Measurements from ENCODE around the gene ADGRL3. TPM values are rescaled to one million over a fixed set of nuclear protein-coding genes. Genes with fewer than 3 reads are reported as not detected.
"Not testable (repeated sequence)": the region's sequence is repeated elsewhere in the genome, so short reads cannot be mapped to it uniquely, and the experiment has no call there.

The ADGRL3 gene
- polyA plus RNA-seq, 2 donors, result 0.12 to 0.20 TPM

DNA sequence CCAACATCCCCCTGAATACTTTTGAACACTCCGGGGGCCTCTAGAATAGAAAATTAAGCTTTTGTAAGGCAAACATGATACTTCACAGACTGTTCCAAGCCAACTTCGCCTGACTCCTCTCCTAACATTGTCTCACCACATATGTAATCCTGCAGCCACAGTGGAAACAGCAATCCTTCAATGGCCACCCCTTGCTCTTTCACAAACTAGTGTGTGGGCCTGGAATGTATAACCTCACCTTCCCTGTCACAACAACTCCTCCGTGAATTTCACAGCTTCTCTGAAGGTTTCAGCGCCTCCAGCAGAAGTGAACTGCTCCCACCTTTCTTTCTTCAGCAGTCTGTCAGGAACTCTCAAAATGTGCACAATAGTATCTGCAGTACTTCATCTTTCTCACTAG, 185.1 kb downstream of the ADGRL3 start:
- Histone ChIP-seq H3K36me3 (ENCODE audit: control insufficient read depth in 2 of 2, insufficient read depth in 2 of 2, low read length in 1 of 2) (no peaks in the 10 kb centered on the region), H3K9me3 (ENCODE audit: control insufficient read depth in 2 of 2, insufficient read depth in 1 of 2, low read depth in 1 of 2, low read length in 1 of 2) (no peaks in the 10 kb centered on the region), H3K27me3 (ENCODE audit: control insufficient read depth in 1 of 2, insufficient read depth in 2 of 2, low read length in 2 of 2) (no peaks in the 10 kb centered on the region), H3K4me1 (ENCODE audit: control insufficient read depth in 2 of 2, insufficient read depth in 2 of 2, low read length in 1 of 2) (no peaks in the 10 kb centered on the region), H3K4me3 (ENCODE audit: low read depth in 1 of 2, low read length in 2 of 2) (no peak overlapping the region), H3K27ac (ENCODE audit: low read depth in 2 of 2, low read length in 1 of 2) (no peak overlapping the region)
- 85 to 87% methylated on average over 4 of the region's 4 CpGs for WGBS, 2 donors

- not testable (repeated sequence) for H3K27me3 ChIP-seq (ENCODE audit: control insufficient read depth in 1 of 2, insufficient read depth in 2 of 2, low read length in 2 of 2); H3K4me1 ChIP-seq (ENCODE audit: control insufficient read depth in 2 of 2, insufficient read depth in 2 of 2, low read length in 1 of 2); H3K36me3 ChIP-seq (ENCODE audit: control insufficient read depth in 2 of 2, insufficient read depth in 2 of 2, low read length in 1 of 2); H3K27ac ChIP-seq (ENCODE audit: low read depth in 2 of 2, low read length in 1 of 2); H3K9me3 ChIP-seq (ENCODE audit: control insufficient read depth in 2 of 2, insufficient read depth in 1 of 2, low read depth in 1 of 2, low read length in 1 of 2); H3K4me3 ChIP-seq (ENCODE audit: low read depth in 1 of 2, low read length in 2 of 2)
- 85 to 88% methylated on average over 7 of the region's 7 CpGs for WGBS, 2 donors
Measured at GRCh38 chr4:61387372-61387771, 187.2 kb downstream of the ADGRL3 start.

GRCh38 chr4:61389640-61390039, 189.5 kb downstream of the ADGRL3 start:
- Histone ChIP-seq H3K36me3 (ENCODE audit: control insufficient read depth in 2 of 2, insufficient read depth in 2 of 2, low read length in 1 of 2) (no peaks in the 10 kb centered on the region), H3K27me3 (ENCODE audit: control insufficient read depth in 1 of 2, insufficient read depth in 2 of 2, low read length in 2 of 2) (no peaks in the 10 kb centered on the region), H3K4me3 (ENCODE audit: low read depth in 1 of 2, low read length in 2 of 2) (no peak overlapping the region), H3K9me3 (ENCODE audit: control insufficient read depth in 2 of 2, insufficient read depth in 1 of 2, low read depth in 1 of 2, low read length in 1 of 2) (no peaks in the 10 kb centered on the region), H3K27ac (ENCODE audit: low read depth in 2 of 2, low read length in 1 of 2) (no peak overlapping the region), H3K4me1 (ENCODE audit: control insufficient read depth in 2 of 2, insufficient read depth in 2 of 2, low read length in 1 of 2) (no peaks in the 10 kb centered on the region)
- 71 to 72% methylated on average over 2 of the region's 2 CpGs for WGBS, 2 donors

GRCh38 chr4:61395754-61396153, 195.6 kb downstream of the ADGRL3 start:
- Histone ChIP-seq H3K4me1 (ENCODE audit: control insufficient read depth in 2 of 2, insufficient read depth in 2 of 2, low read length in 1 of 2) (no peaks in the 10 kb centered on the region), H3K27me3 (ENCODE audit: control insufficient read depth in 1 of 2, insufficient read depth in 2 of 2, low read length in 2 of 2) (no peaks in the 10 kb centered on the region), H3K36me3 (ENCODE audit: control insufficient read depth in 2 of 2, insufficient read depth in 2 of 2, low read length in 1 of 2) (no peaks in the 10 kb centered on the region), H3K27ac (ENCODE audit: low read depth in 2 of 2, low read length in 1 of 2) (no peak overlapping the region), H3K4me3 (ENCODE audit: low read depth in 1 of 2, low read length in 2 of 2) (no peak overlapping the region), H3K9me3 (ENCODE audit: control insufficient read depth in 2 of 2, insufficient read depth in 1 of 2, low read depth in 1 of 2, low read length in 1 of 2) (no peaks in the 10 kb centered on the region)
- 93 to 94% methylated on average over 3 of the region's 3 CpGs for WGBS, 2 donors

- H3K36me3 ChIP-seq (ENCODE audit: control insufficient read depth in 2 of 2, insufficient read depth in 2 of 2, low read length in 1 of 2), result no peaks in the 10 kb centered on the region
- no peaks in the 10 kb centered on the region for H3K9me3 ChIP-seq (ENCODE audit: control insufficient read depth in 2 of 2, insufficient read depth in 1 of 2, low read depth in 1 of 2, low read length in 1 of 2)
- H3K4me3 ChIP-seq (ENCODE audit: low read depth in 1 of 2, low read length in 2 of 2), result no peak overlapping the region
- WGBS, 2 donors, result 38 to 43% methylated on average over 1 of the region's 1 CpG
- H3K4me1 ChIP-seq (ENCODE audit: control insufficient read depth in 2 of 2, insufficient read depth in 2 of 2, low read length in 1 of 2), result no peaks in the 10 kb centered on the region
- H3K27ac ChIP-seq (ENCODE audit: low read depth in 2 of 2, low read length in 1 of 2), result no peak overlapping the region
- H3K27me3 ChIP-seq (ENCODE audit: control insufficient read depth in 1 of 2, insufficient read depth in 2 of 2, low read length in 2 of 2), result no peaks in the 10 kb centered on the region
Measured at GRCh38 chr4:61397174-61397573, 197.0 kb downstream of the ADGRL3 start.

DNA sequence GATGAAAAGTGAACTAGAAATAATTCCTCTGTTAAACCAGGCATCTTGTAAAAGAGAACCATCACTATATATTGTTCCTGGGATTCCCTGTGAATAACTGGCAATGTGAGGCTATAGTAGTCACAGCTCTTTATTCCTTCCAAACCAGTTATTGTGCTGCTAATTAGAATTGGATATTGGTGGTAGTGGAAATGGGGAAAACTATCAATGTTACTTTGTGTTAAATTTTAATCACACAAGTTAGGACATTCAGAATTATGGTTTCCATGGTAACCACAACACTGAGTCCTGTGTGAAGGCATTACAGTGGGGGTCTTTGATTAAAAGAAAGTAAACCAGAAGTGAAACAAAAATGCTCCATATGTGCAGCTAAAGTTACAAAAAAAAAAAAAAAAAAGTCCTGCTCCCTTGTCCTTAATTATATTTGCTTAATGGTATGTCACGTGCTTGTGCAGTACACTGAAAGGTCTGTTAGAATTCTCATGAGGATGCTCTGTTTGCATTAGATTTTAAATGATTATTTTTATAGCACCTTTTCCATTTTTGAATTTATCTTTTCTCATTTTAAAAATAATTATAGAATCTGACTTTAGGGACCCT, 200.4 kb downstream of the ADGRL3 start:
- 70 to 90% methylated on average over 1 of the region's 1 CpG for WGBS, 2 donors
- Histone ChIP-seq H3K9me3 (ENCODE audit: control insufficient read depth in 2 of 2, insufficient read depth in 1 of 2, low read depth in 1 of 2, low read length in 1 of 2) (no peaks in the 10 kb centered on the region), H3K4me1 (ENCODE audit: control insufficient read depth in 2 of 2, insufficient read depth in 2 of 2, low read length in 1 of 2) (no peaks in the 10 kb centered on the region), H3K27me3 (ENCODE audit: control insufficient read depth in 1 of 2, insufficient read depth in 2 of 2, low read length in 2 of 2) (no peaks in the 10 kb centered on the region), H3K27ac (ENCODE audit: low read depth in 2 of 2, low read length in 1 of 2) (no peak overlapping the region), H3K36me3 (ENCODE audit: control insufficient read depth in 2 of 2, insufficient read depth in 2 of 2, low read length in 1 of 2) (no peaks in the 10 kb centered on the region), H3K4me3 (ENCODE audit: low read depth in 1 of 2, low read length in 2 of 2) (no peak overlapping the region)

DNA sequence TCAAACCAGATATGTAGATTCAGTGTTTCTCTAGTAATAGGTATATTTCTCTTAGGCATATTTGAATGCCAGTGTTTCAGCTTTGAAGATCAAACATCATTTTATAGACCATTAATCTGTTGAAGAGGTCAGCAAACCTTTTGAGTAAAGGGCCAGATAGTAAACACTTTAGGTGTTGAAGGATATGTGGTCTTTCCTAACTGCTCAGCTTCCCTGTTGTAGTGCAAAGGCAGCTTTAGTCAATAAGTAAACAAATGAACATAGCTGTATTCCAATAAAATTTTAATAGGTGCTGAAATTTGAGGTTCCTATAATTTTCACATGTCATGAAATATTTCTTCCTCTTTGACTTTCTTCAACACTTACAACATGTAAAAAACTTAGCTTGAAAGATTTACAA, 201.6 kb downstream of the ADGRL3 start:
- H3K9me3 ChIP-seq (ENCODE audit: control insufficient read depth in 2 of 2, insufficient read depth in 1 of 2, low read depth in 1 of 2, low read length in 1 of 2), result no peaks in the 10 kb centered on the region

DNA sequence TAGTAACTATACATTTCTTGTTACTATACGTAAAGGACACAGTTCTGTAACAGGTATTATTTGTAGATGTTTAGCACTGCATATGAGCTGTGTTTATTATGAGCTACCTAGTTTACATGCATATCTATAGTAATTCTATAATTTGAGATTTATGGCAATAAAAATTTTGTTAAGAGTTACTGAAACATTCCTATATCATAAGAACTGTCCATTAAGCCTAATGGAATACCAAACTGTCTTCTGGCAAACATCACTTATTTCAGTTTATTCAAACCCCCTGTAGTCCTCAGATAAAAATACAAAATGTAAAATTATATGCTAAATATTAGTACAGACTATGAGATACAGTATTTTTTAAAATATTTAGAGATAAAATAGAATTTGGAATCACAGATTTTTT, 205.2 kb downstream of the ADGRL3 start:
- Histone ChIP-seq H3K4me3 (ENCODE audit: low read depth in 1 of 2, low read length in 2 of 2) (no peak overlapping the region), H3K27me3 (ENCODE audit: control insufficient read depth in 1 of 2, insufficient read depth in 2 of 2, low read length in 2 of 2) (no peaks in the 10 kb centered on the region), H3K4me1 (ENCODE audit: control insufficient read depth in 2 of 2, insufficient read depth in 2 of 2, low read length in 1 of 2) (no peaks in the 10 kb centered on the region), H3K36me3 (ENCODE audit: control insufficient read depth in 2 of 2, insufficient read depth in 2 of 2, low read length in 1 of 2) (no peaks in the 10 kb centered on the region), H3K27ac (ENCODE audit: low read depth in 2 of 2, low read length in 1 of 2) (no peak overlapping the region), H3K9me3 (ENCODE audit: control insufficient read depth in 2 of 2, insufficient read depth in 1 of 2, low read depth in 1 of 2, low read length in 1 of 2) (no peaks in the 10 kb centered on the region)
- 92 to 93% methylated on average over 1 of the region's 1 CpG for WGBS, 2 donors

More for the DNA sequence above, 201.6 kb downstream of the ADGRL3 start:
- no peak overlapping the region for H3K4me3 ChIP-seq (ENCODE audit: low read depth in 1 of 2, low read length in 2 of 2)
- no peaks in the 10 kb centered on the region for H3K27me3 ChIP-seq (ENCODE audit: control insufficient read depth in 1 of 2, insufficient read depth in 2 of 2, low read length in 2 of 2)
- H3K36me3 ChIP-seq (ENCODE audit: control insufficient read depth in 2 of 2, insufficient read depth in 2 of 2, low read length in 1 of 2), result no peaks in the 10 kb centered on the region
- no peaks in the 10 kb centered on the region for H3K4me1 ChIP-seq (ENCODE audit: control insufficient read depth in 2 of 2, insufficient read depth in 2 of 2, low read length in 1 of 2)
- H3K27ac ChIP-seq (ENCODE audit: low read depth in 2 of 2, low read length in 1 of 2), result no peak overlapping the region

- Histone ChIP-seq H3K27me3 (ENCODE audit: control insufficient read depth in 1 of 2, insufficient read depth in 2 of 2, low read length in 2 of 2) (no peaks in the 10 kb centered on the region), H3K27ac (ENCODE audit: low read depth in 2 of 2, low read length in 1 of 2) (no peak overlapping the region), H3K9me3 (ENCODE audit: control insufficient read depth in 2 of 2, insufficient read depth in 1 of 2, low read depth in 1 of 2, low read length in 1 of 2) (no peaks in the 10 kb centered on the region), H3K36me3 (ENCODE audit: control insufficient read depth in 2 of 2, insufficient read depth in 2 of 2, low read length in 1 of 2) (no peaks in the 10 kb centered on the region), H3K4me1 (ENCODE audit: control insufficient read depth in 2 of 2, insufficient read depth in 2 of 2, low read length in 1 of 2) (no peaks in the 10 kb centered on the region), H3K4me3 (ENCODE audit: low read depth in 1 of 2, low read length in 2 of 2) (no peak overlapping the region)
- WGBS, 2 donors, result 51 to 69% methylated on average over 2 of the region's 2 CpGs
Measured at GRCh38 chr4:61406677-61407076, 206.6 kb downstream of the ADGRL3 start.
